Hepatocyte (in vitro differentiated cells): ENCODE measurements around the gene SPEG. TPM values are rescaled to one million over a fixed set of nuclear protein-coding genes. Genes with fewer than 3 reads are reported as not detected.

Experiments
- DNase-seq: peaks from one replicate; pipeline ENCODE4 v3.0.0-alpha.2; 2016; ENCODE audit warnings: low spot score
- H2AFZ ChIP-seq: fragments of 200-600 bp; sonication (generic); 2 replicates; pipeline ENCODE4 v1.6.0; 2016; ENCODE audit warnings: antibody characterized with exemption, mild to moderate bottlenecking
- H3K27ac ChIP-seq: fragments of 200-600 bp; sonication (generic); 2 replicates; pipeline ENCODE4 v1.5.1; 2016; ENCODE audit warnings: mild to moderate bottlenecking
- H3K27me3 ChIP-seq: fragments of 200-600 bp; sonication (generic); 2 replicates; pipeline ENCODE4 v1.6.1; 2016
- H3K36me3 ChIP-seq: fragments of 200-600 bp; sonication (generic); replicated peaks from 2 replicates; pipeline ENCODE4 v1.5.1; 2016; ENCODE audit warnings: low read depth; ENCODE audit not compliant: insufficient read depth
- H3K4me1 ChIP-seq: fragments of 200-600 bp; sonication (generic); 2 replicates; pipeline ENCODE4 v1.5.1; 2016; ENCODE audit warnings: mild to moderate bottlenecking, moderate library complexity; ENCODE audit not compliant: insufficient read depth
- H3K4me2 ChIP-seq: fragments of 200-600 bp; sonication (generic); 2 replicates; pipeline ENCODE4 v1.6.0; 2016
- H3K4me3 ChIP-seq: fragments of 200-600 bp; sonication (generic); 2 replicates; pipeline ENCODE4 v1.5.1; 2016; ENCODE audit warnings: mild to moderate bottlenecking
- H3K79me2 ChIP-seq: fragments of 200-600 bp; sonication (generic); 2 replicates; pipeline ENCODE4 v1.6.0; 2017; ENCODE audit warnings: mild to moderate bottlenecking
- H3K9me2 ChIP-seq: fragments of 200-600 bp; sonication (generic); replicated peaks from 2 replicates; pipeline ENCODE4 v1.6.0; 2017; ENCODE audit warnings: mild to moderate bottlenecking; ENCODE audit not compliant: insufficient read depth
- H3K9me3 ChIP-seq: fragments of 200-600 bp; sonication (generic); 2 replicates; pipeline ENCODE4 v1.5.1; 2016; ENCODE audit warnings: low read depth, mild to moderate bottlenecking
- H4K20me1 ChIP-seq: fragments of 200-600 bp; sonication (generic); 2 replicates; pipeline ENCODE4 v1.6.0; 2016; ENCODE audit warnings: mild to moderate bottlenecking; ENCODE audit not compliant: insufficient read depth, poor library complexity, severe bottlenecking
- CTCF ChIP-seq: fragments of 200-600 bp; sonication (generic); IDR thresholded peaks from 2 replicates; pipeline ENCODE4 v1.5.1; 2016; ENCODE audit warnings: antibody characterized with exemption, mild to moderate bottlenecking; ENCODE audit not compliant: poor library complexity
- EZH2 ChIP-seq: fragments of 200-600 bp; sonication (generic); IDR thresholded peaks from 2 replicates; pipeline ENCODE4 v1.6.1; 2016; ENCODE audit warnings: antibody characterized with exemption, mild to moderate bottlenecking, borderline replicate concordance
- EZH2phosphoT487 ChIP-seq: fragments of 200-600 bp; sonication (generic); IDR thresholded peaks from one replicate; pipeline ENCODE4 v1.6.1; 2018; ENCODE audit warnings: antibody characterized with exemption, mild to moderate bottlenecking, low read depth, moderate library complexity; ENCODE audit not compliant: unreplicated experiment, severe bottlenecking
- WGBS: methylation state at CpG from one replicate; pipeline ENCODE4 v1.1.6; 2016; ENCODE audit warnings: low lambda C conversion rate; ENCODE audit errors: missing lambda C conversion rate; 5-methylcytosine and 5-hydroxymethylcytosine counted together
- polyA plus RNA-seq: library from polyadenylated mRNA; unstranded; fragments of >200 nt; fragmentation: Nextera tagmentation; extraction: Ambion mirVana; gene quantifications from 2 replicates; pipeline ENCODE4 v1.2.1, GENCODE V29; 2016
- total RNA-seq: library from RNA; depleted of rRNA; stranded (reverse); fragments of >200 nt; gene quantifications from 2 replicates; pipeline ENCODE4 v1.2.3, GENCODE V29; 2014

Gene SPEG
- total and polyA plus RNA-seq, 2 experiments from 2014 or later: 21.6 to 40.0 TPM

- Histone ChIP-seq H3K27me3 (peaks cover 66% of the 10 kb centered on the region), H3K27ac (no peak overlapping the region), H3K9me2 (no peaks in the 10 kb centered on the region), H3K4me1 (peaks cover 26% of the 10 kb centered on the region), H3K4me2 (no peak overlapping the region), H3K9me3 (no peaks in the 10 kb centered on the region), H2AFZ (no peak overlapping the region), H3K79me2 (no peaks in the 10 kb centered on the region), H4K20me1 (no peaks in the 10 kb centered on the region), H3K36me3 (no peaks in the 10 kb centered on the region), H3K4me3 (no peak overlapping the region)
- no peak for TF ChIP-seq EZH2
- no peak for TF ChIP-seq EZH2phosphoT487
- no peak for TF ChIP-seq CTCF
- WGBS: 28% methylated on average over 9 of the region's 9 CpGs
- peak; percentile 64 for DNase-seq
These were observed 91.0 kb downstream of the SPEG start for GRCh38 chr2:219525533-219526232.

- no peaks in the 10 kb centered on the region for H3K9me3 ChIP-seq
- H2AFZ ChIP-seq: no peak overlapping the region
- peaks cover 20% of the 10 kb centered on the region for H3K4me1 ChIP-seq
- H3K36me3 ChIP-seq: no peaks in the 10 kb centered on the region
- no peak for DNase-seq
- H3K9me2 ChIP-seq: no peaks in the 10 kb centered on the region
- TF ChIP-seq EZH2phosphoT487 (no peak), CTCF (no peak), EZH2 (no peak)
- no peak overlapping the region for H3K4me2 ChIP-seq
- 62% methylated on average over 9 of the region's 11 CpGs for WGBS
- H3K27ac ChIP-seq: no peak overlapping the region
- no peaks in the 10 kb centered on the region for H3K79me2 ChIP-seq
- H3K4me3 ChIP-seq: no peak overlapping the region
- no peaks in the 10 kb centered on the region for H4K20me1 ChIP-seq
- peaks cover 66% of the 10 kb centered on the region for H3K27me3 ChIP-seq
These were observed 91.9 kb downstream of the SPEG start for GRCh38 chr2:219526320-219527075.

GRCh38 chr2:219527076-219527394, 92.4 kb downstream of the SPEG start:
- Histone ChIP-seq H3K27ac (no peak overlapping the region), H3K27me3 (peaks cover 61% of the 10 kb centered on the region), H3K4me2 (no peak overlapping the region), H2AFZ (no peak overlapping the region), H4K20me1 (no peaks in the 10 kb centered on the region), H3K4me1 (peaks cover 15% of the 10 kb centered on the region), H3K9me3 (no peaks in the 10 kb centered on the region), H3K4me3 (no peak overlapping the region), H3K9me2 (no peaks in the 10 kb centered on the region), H3K36me3 (no peaks in the 10 kb centered on the region), H3K79me2 (no peaks in the 10 kb centered on the region)
- WGBS: 50% methylated on average over 6 of the region's 6 CpGs
- TF ChIP-seq CTCF: no peak
- no peak for TF ChIP-seq EZH2
- no peak for TF ChIP-seq EZH2phosphoT487
- DNase-seq: no peak
